A549 (cell line): ENCODE measurements around the gene LARGE1.

ENCODE experiments used
- BHLHE40 ChIP-seq: IDR thresholded peaks from 2 replicates; pipeline ENCODE4 v1.6.1; 2012; ENCODE audit warnings: low read depth, low read length, inconsistent platforms
- CBX2 ChIP-seq: fragments of 200-600 bp; sonication (generic); IDR thresholded peaks from 2 replicates; pipeline ENCODE4 v1.6.1; 2016; ENCODE audit warnings: low read depth, mild to moderate bottlenecking, borderline replicate concordance
- TF ChIP-seq, protein P1 (sequence below): fragments of >200 bp; sonication (Bioruptor Twin); formaldehyde crosslinking; IDR thresholded peaks from 3 replicates; pipeline ENCODE4 v1.5.1; 2016

DNA sequence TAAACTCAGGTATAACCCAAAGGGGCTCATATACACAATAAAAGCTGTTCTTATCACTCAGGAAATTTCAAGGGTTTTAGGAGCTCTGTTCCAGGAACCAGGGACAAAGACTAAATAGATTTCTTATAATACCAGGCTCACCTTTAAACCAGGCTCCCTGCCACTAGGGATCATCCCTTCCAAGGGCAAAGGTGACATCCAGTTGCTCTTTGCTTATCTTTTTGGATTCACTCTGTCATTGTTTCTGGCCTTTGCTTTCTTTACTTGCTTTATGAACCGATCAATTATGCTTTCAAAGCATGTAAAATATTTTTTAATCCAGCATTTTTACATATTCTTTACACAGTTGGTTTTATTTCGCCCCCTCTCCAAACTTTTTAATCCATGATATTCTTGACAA lies 540.4 kb downstream of the LARGE1 start:
- TF ChIP-seq CBX2 (no peak), BHLHE40 (no peak)
- TF ChIP-seq, protein P1, sequence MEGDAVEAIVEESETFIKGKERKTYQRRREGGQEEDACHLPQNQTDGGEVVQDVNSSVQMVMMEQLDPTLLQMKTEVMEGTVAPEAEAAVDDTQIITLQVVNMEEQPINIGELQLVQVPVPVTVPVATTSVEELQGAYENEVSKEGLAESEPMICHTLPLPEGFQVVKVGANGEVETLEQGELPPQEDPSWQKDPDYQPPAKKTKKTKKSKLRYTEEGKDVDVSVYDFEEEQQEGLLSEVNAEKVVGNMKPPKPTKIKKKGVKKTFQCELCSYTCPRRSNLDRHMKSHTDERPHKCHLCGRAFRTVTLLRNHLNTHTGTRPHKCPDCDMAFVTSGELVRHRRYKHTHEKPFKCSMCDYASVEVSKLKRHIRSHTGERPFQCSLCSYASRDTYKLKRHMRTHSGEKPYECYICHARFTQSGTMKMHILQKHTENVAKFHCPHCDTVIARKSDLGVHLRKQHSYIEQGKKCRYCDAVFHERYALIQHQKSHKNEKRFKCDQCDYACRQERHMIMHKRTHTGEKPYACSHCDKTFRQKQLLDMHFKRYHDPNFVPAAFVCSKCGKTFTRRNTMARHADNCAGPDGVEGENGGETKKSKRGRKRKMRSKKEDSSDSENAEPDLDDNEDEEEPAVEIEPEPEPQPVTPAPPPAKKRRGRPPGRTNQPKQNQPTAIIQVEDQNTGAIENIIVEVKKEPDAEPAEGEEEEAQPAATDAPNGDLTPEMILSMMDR: no peak
